Stimulated activated CD4-positive, alpha-beta T cell treated with anti-CD3 and anti-CD28 coated beads, TNF-alpha, amount 100 ng/mL, for 1 hour (primary cell): Measurements from ENCODE around the gene FYB2.

Experiments
- DNase-seq, 3 donors: peaks; one replicate each; pipeline ENCODE4 v3.0.0-alpha.2; 2020; ENCODE audit warnings: low read depth in 3 of 3, low spot score in 1 of 3

Gene FYB2

DNA sequence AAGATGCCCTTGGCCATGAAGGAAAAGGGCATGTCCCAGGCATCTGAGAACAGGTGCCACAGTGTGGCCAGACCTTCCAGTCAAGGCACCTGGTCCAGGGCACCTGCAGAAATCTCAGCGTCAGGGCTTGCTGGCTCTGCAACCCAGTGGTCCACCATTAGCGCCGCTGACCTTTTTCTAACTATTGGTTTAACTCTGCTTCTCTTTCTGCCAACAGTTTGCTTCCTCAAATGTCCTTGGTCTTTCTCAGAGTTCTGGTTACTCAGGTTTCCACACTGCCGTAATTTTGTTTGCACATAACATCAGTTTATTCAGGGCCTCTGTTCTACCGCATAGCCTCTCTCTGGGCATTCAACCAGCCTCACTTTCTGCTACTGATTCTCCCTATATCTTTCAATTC lies 16.5 kb upstream of the FYB2 start:
- no peak for DNase-seq

DNA sequence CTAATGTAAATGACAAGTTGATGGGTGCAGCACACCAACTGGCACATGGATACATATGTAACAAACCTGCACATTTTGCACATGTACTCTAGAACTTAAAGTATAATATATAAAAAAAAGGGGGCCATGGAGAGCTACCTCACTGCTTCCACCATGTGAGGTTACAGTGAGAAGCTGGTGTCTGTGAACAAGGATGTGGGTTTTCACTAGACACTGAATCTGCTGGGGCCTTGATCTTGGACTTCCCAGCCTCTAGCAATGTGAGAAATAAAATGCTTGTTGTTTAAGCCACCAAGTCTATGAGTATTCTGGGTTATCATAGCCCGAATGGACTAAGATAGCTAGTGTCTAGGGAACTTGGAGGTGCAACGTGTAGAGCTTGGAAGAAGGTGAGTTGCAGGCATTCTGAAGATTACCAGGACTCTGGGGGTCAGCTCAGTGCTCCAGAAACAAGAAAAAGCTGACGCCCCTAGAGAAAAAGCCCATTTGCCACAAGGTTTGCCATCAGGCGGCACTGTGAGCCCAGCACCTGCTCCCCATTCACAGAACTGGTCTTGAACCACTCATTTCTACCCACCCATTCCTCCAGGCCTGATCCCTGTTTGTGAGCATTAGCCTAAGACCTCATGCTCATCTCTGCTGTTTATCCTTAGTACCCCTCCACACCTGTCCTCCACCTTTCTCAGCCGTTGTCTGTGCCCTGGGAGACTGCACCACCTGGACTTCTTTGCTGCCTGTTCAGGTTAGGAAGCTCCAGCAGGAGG lies 15.1 kb upstream of the FYB2 start:
- no peak for DNase-seq

DNA sequence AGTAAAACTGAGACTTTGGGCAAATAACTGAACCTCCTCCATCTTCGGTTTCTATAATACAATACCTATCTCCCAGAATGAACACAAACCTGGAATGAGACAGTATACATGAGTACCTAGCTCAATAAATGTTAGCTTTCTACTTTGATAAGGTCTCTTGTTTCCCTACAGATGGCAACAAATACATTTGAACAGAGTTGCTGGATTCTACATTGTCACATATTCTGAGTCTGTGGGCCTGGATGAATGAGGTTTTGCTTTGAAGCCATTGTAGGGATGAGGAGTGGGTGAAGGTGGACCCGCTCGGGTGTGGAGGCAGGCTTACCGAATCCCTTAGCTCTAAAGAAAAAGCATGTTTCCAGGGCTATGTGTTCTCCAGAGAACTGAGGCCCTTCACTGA lies 13.9 kb upstream of the FYB2 start:
- DNase-seq: no peak

DNA sequence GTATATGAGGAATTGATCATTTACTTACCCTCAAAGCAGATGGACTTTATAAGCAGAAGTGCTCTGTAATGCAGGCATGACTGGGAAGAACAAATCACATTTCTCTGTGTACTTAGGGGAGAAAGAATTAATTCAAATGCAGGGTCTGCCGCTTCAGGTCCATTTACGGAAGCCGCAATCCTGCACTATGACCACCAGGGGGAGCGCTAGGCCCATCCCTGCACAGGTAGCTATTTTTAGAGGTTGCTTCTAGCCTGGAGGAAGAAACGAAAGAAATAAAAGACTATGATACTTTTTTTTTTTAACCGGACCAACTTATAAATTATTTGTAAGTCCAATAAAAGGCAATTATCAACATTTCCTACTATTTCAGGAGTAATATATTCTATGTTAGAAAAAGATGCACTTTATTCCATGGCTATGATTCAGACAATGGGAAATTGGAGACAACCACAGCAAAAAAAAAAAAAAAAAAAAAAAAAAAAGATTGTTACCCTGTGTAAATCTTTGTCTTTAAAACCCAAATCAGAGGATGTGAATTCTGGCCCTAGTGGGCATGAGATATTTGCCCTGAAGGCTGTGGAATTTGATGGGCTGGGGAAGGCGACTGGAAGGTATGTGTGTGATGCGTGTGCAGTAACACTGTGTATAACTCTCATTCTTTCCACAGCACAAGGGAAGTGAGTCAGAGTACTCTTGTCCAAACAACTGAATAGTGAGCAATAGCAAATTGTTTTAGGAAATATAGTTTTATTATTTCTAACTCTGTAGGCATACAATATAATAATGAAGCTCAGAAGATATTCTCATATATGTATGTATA lies 12.9 kb upstream of the FYB2 start:
- DNase-seq: peak; percentile 20 to 43 (median 37)

DNA sequence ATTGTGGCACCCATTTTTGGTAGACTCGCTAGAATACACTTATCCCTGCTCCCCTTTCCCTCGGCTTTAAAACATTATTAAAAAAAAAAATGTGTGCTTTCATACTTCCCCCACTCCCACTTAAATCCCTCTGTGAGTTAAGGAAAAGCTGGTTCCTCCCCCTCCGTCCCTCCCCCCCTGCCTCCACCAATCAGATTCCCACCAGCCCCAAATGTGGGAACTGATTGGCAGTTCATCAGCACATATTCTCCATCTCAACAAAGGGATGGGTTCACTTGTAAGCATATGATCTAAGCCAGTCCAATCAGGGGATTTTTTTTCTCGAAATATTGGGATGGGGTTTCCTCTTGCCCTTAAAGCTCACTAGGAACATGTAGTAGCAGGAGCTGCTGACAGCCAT lies 10.8 kb upstream of the FYB2 start:
- no peak for DNase-seq

DNA sequence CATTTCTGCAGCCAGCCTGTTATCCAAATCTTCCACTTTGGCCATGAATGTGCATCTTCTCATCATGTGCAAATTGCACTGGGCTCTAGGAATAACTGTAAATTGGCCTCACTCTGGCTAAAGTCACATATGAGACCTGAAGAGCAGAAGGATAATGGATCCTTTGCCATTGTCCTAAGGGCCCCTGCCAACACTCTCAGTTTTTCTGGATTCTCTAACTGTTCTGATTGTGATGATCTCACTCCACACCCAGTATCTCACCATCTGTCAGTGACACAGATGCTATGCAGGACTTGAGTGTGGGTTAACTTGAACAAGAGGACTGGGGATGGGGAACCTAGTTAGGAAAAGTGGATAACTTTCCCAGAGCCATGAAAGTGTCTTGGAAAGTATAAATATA lies 8.5 kb upstream of the FYB2 start:
- DNase-seq: no peak

DNA sequence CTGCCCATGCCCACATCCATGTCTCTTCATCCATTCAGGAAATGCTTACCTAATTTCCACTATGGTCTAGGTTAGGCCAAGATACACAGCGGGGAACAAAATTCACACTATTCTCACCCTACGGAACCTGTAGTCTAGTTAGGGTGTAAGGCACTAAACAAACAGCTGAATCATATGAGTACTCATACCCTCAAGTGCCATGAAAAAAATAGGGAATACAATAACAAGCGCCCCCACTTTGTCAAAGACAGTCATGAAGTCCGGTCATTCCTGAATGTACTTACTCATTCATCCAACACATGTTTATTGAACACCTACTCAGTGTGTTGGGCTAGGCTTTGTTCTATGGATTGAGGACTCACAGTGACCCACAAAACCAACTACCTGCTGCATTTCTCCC lies 6.2 kb upstream of the FYB2 start:
- no peak for DNase-seq

DNA sequence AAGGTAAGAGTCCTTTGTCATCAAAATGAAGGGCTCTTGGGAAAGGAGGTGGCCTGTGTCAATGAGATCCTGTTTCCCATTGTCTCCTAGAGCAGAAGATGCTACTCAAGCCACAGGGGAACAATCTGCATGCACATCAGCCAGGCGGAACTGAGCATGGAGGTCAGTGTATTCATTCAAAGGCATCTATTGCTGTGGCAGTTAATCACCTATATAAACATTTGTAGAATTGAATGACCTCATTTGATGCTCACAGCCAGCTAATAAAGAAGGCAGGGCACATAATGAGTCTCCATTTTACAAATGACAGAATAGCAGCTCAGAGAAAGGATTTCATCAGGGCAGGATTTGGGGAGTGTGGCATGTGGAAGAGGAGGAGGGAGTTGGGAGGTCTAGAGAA lies 5.7 kb upstream of the FYB2 start:
- DNase-seq: no peak

DNA sequence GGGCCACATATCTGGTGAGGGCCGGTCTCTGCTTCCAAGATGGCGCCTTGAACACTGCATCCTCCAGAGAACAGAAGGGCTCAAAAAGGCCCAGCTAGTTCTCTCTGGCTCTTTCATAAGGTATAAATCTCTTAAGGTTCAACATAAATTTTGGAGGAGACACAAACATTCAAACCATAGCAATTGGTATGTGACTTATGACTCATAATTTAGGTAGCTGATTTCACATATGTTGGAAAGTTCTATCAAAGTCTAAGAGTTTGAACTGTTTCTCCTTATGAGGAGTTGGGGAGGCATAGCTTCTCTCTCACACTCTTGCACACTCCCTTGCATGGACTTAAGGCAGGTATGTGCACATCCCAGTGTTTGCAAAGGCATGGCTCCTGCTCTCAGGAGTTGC lies 5.1 kb upstream of the FYB2 start:
- DNase-seq: no peak

DNA sequence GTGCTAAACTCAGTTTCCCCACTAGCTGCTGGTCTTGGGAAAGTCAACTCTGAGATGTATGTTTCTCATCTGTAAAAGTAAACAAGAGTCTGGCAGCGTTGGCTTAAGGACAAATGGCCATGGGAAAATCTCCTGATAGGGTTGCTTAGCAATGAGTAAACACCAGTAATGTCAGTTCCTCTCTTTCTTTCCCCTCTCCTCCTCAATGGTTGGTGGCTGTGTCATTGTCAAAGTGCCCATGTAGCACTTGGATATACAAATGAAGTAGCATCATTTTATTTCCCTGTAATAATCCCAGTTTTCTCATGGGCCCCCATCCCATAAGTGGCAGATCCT lies 2.2 kb upstream of the FYB2 start:
- no peak for DNase-seq

DNA sequence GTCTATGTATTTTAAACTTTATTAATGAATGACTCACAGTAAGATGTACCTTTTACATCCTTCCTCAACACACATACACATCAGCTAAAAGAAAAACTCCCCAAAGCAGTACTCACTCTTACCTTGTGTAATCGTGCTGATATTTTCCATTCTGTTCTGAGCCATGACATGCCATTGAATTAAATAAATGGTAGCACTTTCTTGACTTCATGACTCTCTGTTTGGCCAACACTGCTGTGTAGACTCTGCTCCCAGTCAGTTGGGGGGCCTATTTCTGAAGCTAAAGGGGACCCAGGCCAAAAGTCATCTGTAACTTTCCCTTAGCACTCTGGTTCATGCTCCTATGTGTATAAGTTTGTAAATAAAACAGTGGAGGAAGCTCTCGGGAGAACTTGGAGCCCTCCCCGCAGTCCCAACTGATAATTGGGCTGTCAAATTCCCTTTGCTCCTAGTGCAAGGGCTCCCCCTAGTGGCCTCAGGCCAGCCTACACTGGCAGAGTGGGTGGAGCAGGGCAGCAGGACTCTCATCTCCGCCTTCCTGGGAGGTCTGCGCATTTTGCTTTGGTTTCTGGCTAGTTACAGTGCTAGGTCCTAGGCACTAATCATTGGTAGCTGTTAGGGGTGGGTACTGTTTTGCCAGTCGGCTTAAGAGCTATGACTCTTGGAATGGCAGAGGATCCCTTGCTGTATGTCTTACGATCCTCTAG lies 1.7 kb upstream of the FYB2 start:
- peak in 2 of 3 donors; percentile 3 to 58 for DNase-seq

DNA sequence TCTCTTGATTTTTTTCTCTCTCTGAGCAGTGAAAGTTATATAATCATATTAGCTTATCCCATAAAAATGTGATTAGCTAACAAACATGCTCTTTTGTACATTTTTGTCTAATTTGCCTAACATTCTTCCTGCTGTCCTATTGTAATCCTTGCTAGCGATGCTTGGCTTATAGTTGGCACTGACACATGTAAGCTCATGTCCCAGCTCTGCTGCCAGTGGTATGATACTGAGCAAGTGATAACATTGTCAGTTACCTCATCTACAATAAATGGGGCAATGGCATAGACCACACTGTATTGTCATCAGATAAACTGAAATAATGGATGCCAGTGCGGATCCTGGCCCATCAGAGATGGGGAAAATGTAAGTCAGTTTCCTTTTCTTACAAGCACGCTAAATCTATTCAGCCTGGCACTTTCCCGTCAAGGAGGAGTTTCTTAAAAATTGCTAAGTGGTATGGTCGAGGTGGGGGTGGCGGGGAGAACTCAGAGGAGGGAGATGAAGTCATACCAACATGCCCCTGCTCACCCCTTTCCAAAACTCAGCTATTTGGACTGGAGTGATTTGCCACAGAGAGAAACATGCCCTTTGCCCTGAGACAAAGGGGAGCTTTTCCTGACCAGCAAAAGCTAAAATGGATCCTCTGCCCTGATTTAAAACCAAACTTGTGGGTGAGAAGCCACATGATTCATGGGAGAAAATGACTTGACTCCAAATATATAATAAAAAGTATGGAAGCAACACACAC lies 1.3 kb downstream of the FYB2 start:
- no peak for DNase-seq

DNA sequence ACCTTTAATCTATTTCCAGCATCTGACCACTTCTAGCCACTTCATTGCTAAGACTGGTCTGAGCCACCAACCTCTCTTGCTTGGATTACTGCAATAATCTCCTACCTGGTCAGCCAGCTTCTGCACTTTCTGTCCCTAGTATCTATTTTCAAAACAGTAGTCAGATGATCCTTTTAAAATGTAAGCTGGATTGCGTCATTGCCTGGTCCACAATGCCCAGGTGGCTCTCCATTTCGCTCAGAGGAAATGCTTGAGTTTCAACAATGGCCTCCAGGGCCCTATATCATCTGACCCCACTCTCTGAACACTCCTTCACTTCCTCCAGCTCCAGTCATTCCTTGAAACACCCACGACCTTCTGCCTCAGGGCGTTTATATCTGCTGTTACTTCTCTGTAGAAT lies 2.3 kb downstream of the FYB2 start:
- no peak for DNase-seq

DNA sequence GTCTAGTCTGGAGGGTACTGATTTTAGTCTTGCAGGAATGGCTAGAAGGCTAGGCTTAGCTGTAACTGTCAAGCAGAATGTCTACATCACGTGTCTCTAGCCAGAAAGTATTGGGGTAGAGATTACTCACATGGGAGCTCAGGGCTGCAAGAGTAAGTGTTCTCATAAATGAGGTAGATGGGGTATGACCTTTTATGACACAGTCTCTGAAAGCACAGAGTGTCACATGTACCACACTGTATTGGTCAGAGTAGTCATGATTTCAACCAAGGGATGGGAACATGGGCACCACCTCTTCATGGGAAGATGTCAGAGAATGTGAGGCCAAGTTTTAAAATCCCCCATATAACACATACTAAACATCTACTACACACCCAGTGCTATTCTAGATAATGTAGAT lies 2.9 kb downstream of the FYB2 start:
- DNase-seq: no peak

DNA sequence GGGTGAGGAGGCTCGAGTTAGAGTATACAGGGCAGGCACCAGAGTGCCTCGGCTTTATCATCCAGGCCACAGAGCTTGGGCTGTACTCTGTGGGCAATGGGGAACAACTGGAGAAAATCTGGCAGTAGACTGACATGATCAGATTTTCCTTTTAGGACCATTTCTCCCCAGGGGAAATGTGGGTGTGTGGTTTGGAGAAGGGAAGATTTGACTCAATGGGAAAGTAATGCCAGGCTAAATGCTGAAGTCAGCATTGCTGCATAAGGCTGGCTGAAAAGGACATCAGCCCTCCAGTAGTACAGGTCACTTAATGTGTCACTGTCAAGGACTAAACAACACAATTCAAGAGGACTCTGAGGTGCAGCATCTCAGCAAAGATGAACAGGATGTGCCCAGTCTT lies 5.0 kb downstream of the FYB2 start:
- no peak for DNase-seq

DNA sequence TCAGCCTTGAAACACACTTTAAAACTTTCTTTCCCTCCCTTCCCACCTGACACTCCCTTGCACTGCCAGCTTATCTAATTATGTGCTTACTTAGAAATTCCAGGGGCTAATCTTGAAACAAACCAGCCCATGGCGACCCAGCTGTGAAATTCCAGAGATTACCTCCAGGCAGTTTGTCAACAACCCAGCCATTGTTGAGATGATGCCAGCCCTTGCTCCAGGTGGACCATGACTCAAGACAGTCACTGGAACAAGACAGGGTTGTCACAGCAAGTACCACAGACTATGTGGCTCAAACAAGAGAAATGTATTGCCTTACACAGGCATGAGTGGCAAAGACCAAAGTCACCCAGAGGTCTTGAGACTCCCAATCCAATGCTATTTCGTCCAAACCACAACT lies 7.9 kb downstream of the FYB2 start:
- DNase-seq: no peak

DNA sequence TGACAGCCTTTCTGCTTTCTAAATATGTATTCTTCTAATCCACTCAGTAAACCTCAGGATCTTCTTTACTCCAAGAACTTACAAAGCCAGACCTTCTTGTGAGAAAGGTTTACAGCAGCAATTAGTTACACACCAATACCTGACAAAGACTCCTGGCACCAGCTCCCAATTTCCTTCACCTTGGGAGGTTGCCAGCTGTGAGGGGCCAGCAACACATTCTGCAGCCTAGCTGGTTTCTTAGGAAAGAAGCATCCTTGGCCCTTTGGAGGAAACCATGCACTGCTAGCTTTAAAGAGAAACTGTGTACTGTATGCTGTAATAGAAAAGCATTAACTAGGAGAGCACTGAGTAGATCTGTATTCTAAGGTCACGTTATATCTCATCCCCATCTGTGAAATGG lies 10.8 kb downstream of the FYB2 start:
- no peak for DNase-seq

DNA sequence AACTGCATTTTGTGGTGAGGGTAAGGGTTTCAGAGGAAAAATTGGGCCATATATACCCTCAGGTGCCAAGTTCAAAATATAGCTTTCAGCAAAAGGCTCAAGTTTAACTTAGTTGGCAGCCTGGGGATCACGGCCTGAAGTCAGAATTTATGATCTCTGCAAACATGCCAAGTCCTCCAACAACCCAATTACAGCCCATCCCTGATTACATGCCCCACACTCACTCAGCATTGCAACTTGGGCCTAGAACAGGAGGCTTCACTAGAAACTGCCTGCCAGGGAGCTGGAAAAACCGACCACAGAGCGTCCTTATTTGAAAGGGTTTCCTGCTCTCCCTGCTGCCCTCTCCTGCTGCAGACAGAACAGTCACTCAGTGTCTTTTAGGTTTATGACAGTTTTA lies 12.4 kb downstream of the FYB2 start:
- DNase-seq: no peak

DNA sequence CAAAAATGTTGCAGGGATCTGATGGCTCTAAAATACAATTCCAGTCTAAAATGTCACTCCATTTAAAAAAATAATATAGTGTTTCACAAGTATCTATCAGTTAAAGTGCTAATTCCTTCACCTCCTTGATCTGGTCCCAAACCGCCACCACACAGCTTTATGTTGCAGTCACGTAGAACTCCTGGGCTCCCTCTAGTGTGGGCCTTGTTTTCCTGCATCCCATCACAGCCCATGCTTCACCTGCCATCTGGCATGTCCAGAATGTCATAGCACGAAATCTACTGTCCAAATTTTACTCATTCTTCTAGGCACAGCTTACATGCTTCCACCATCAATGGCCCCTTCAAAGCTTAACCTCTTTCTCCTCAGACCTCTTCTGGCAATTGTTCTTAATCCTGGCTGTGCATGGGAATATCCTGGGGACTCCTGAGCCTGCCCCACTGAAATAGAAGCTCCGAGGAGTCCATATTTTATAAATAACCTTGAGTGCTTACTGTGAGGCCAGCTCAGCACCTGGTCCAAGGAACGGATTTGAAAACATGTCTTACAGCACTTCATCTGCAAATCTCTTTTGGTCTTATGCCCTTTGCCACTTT lies 15.5 kb downstream of the FYB2 start:
- no peak for DNase-seq

DNA sequence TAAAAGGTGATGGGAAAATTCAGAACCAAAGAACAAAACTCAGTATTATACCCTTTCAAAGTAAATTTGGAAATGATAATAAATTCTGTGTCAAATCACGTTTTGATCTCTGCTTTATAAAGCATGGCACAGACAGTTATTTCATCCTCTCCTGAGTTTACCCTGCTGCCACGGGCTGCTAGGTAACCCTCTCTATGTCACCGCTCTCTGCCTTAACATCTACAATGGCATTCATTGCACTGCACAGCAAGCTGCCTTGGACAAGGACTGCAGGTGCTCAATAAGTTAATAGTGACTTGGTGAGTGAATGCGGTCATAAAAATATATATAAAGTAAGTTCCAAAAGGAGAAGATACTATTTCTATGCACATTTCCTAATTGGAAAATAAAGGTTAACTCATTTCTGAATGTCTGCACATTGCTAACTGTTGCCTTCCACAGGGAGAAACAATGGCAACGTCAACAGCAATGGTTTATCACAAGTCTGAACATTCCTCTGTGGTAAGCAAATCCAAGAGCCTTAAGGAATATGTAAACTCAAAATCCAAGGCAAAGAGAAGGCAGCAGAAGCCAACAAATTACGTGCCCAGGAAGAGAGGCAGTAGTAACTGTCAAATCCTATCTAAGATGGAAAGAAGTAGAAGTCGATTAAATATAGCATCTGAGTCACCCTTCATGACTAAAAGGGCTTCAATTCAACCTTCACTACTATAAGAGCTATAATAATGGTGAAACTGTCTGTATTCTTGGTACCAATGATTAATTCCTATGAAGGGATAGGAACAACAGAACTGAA lies 19.4 kb downstream of the FYB2 start:
- no peak for DNase-seq
